HepG2 (cell line): ENCODE measurements around the gene DHRS4L2. TPM values are rescaled to one million over a fixed set of nuclear protein-coding genes. Genes with fewer than 3 reads are reported as not detected.

Experiments used
- ARID2 ChIP-seq: sonication (generic); formaldehyde crosslinking; IDR thresholded peaks from 2 replicates; pipeline ENCODE4 v1.8.1; 2022; ENCODE audit warnings: mild to moderate bottlenecking, missing genetic modification reagents, borderline replicate concordance
- CREM ChIP-seq, 2 experiments: sonication (generic) in 1 of 2; formaldehyde crosslinking in 1 of 2; IDR thresholded peaks; 2 replicates each; pipeline versions ENCODE4 v1.4.0 to v1.6.1; 2016 to 2020; ENCODE audit warnings: antibody characterized with exemption in 1 of 2, mild to moderate bottlenecking in 1 of 2, missing genetic modification reagents in 1 of 2
- DMTF1 ChIP-seq: sonication (generic); formaldehyde crosslinking; IDR thresholded peaks from 2 replicates; pipeline ENCODE4 v1.4.0; 2020; ENCODE audit warnings: mild to moderate bottlenecking, missing genetic modification reagents
- IKZF1 ChIP-seq: fragments of 450-650 bp; IDR thresholded peaks from 2 replicates; pipeline ENCODE4 v1.7.1; 2016
- IRX3 ChIP-seq: sonication (generic); formaldehyde crosslinking; IDR thresholded peaks from 2 replicates; pipeline ENCODE4 v1.8.1; 2023; ENCODE audit warnings: mild to moderate bottlenecking, low read depth, missing genetic modification reagents, borderline replicate concordance
- KMT2A ChIP-seq: sonication (generic); formaldehyde crosslinking; IDR thresholded peaks from 2 replicates; pipeline ENCODE4 v1.4.0; 2020; ENCODE audit warnings: missing genetic modification reagents
- PITX1 ChIP-seq: sonication (generic); formaldehyde crosslinking; IDR thresholded peaks from 2 replicates; pipeline ENCODE4 v1.5.1; 2020; ENCODE audit warnings: mild to moderate bottlenecking, missing genetic modification reagents
- SMARCE1 ChIP-seq: fragments of 450-650 bp; IDR thresholded peaks from 2 replicates; pipeline ENCODE4 v1.6.1; 2017; ENCODE audit warnings: borderline replicate concordance
- SRF ChIP-seq: IDR thresholded peaks from 2 replicates; pipeline ENCODE4 v1.6.1; 2011; ENCODE audit warnings: mild to moderate bottlenecking, low read depth, low read length, moderate library complexity
- SRY ChIP-seq: sonication (generic); formaldehyde crosslinking; IDR thresholded peaks from 2 replicates; pipeline ENCODE4 v1.8.0; 2022; ENCODE audit warnings: mild to moderate bottlenecking, missing genetic modification reagents
- ZFP91 ChIP-seq: sonication (generic); formaldehyde crosslinking; IDR thresholded peaks from 2 replicates; pipeline ENCODE4 v1.9.0; 2022; ENCODE audit warnings: missing genetic modification reagents, mild to moderate bottlenecking, borderline replicate concordance
- ZKSCAN8 ChIP-seq: IDR thresholded peaks from 2 replicates; pipeline ENCODE4 v1.6.1; 2016; ENCODE audit warnings: borderline replicate concordance, missing genetic modification reagents, missing compliant biosample characterization
- ZNF263 ChIP-seq: sonication (generic); formaldehyde crosslinking; IDR thresholded peaks from 2 replicates; pipeline ENCODE4 v1.4.0; 2020; ENCODE audit warnings: missing genetic modification reagents
- ZNF331 ChIP-seq: sonication (generic); formaldehyde crosslinking; IDR thresholded peaks from 2 replicates; pipeline ENCODE4 v1.4.0; 2020; ENCODE audit warnings: missing genetic modification reagents
- ZNF33B ChIP-seq: sonication (generic); formaldehyde crosslinking; IDR thresholded peaks from 2 replicates; pipeline ENCODE4 v1.5.1; 2020; ENCODE audit warnings: mild to moderate bottlenecking, missing genetic modification reagents
- ZNF460 ChIP-seq: sonication (generic); formaldehyde crosslinking; IDR thresholded peaks from 2 replicates; pipeline ENCODE4 v1.5.1; 2020; ENCODE audit warnings: missing genetic modification reagents, mild to moderate bottlenecking, borderline replicate concordance
- polyA plus RNA-seq, 8 experiments: library from polyadenylated mRNA; depleted of rRNA in 3 of 8; stranded (reverse) in 7 of 8; unstranded in 1 of 8; fragments of >200 nt; fragmentation: Illumina TruSeq in 4 of 8; extraction: Trizol in 4 of 8; gene quantifications; 2 replicates each; pipeline versions ENCODE4 v1.2.1 to v1.2.3, GENCODE V29; 2011 to 2016; ENCODE audit warnings: low read depth in 4 of 8, missing spikeins in 1 of 8, mixed read lengths in 1 of 8; ENCODE audit not compliant: insufficient read depth in 1 of 8
- total RNA-seq, 5 experiments: library from RNA; depleted of rRNA; stranded (reverse); fragments of >200 nt; fragmentation: Illumina TruSeq; extraction: Trizol; gene quantifications; 2 replicates each; pipeline ENCODE4 v1.2.3, GENCODE V29; 2016; ENCODE audit warnings: low read depth in 1 of 5
- TF ChIP-seq, protein P1 (sequence below): sonication (generic); formaldehyde crosslinking; IDR thresholded peaks from 2 replicates; pipeline ENCODE4 v1.4.0; 2020; ENCODE audit warnings: missing genetic modification reagents

Gene DHRS4L2
- total and polyA plus RNA-seq, 2 of the 13 experiments (the other 11 are each of a cell fraction or from before 2014, with no cell fraction given), result 24.7 to 38.2 TPM

DNA sequence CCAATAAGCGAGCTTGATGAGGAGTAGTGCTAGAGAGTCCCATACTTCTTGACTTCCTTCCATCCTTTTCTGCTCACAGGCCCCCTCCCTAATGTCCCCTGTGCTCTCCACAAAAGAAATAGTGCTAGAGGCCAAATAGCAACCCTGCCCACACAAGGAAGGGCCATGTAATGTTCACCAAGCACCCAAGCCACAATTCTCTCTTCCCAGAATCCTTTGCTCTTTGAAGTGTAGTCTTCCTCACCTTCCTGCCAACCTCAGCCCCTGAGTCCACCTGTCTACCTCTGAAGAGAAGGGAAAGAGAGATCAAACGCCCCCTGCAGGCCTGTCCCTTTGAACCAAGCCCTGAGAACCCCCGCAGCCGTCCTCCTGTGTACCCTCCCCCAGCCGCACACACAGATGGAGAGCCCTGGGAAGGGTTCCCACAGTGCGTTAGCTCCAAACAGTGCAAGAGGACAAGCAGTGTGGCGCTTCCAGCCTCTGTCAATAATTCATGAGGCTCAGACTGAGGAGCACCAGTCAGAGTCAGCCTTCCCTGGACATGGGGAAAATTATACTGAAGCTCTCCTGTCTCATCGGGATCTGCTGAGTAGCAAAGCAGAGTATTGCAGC, 37.0 kb upstream of the DHRS4L2 start (continued):
- TF ChIP-seq, protein P1, sequence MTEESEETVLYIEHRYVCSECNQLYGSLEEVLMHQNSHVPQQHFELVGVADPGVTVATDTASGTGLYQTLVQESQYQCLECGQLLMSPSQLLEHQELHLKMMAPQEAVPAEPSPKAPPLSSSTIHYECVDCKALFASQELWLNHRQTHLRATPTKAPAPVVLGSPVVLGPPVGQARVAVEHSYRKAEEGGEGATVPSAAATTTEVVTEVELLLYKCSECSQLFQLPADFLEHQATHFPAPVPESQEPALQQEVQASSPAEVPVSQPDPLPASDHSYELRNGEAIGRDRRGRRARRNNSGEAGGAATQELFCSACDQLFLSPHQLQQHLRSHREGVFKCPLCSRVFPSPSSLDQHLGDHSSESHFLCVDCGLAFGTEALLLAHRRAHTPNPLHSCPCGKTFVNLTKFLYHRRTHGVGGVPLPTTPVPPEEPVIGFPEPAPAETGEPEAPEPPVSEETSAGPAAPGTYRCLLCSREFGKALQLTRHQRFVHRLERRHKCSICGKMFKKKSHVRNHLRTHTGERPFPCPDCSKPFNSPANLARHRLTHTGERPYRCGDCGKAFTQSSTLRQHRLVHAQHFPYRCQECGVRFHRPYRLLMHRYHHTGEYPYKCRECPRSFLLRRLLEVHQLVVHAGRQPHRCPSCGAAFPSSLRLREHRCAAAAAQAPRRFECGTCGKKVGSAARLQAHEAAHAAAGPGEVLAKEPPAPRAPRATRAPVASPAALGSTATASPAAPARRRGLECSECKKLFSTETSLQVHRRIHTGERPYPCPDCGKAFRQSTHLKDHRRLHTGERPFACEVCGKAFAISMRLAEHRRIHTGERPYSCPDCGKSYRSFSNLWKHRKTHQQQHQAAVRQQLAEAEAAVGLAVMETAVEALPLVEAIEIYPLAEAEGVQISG (CRISPR knock-in tag), result peak; percentile 82
- no peak for TF ChIP-seq ARID2 (CRISPR knock-in tag)
- no peak for TF ChIP-seq SMARCE1
- TF ChIP-seq SRY (CRISPR knock-in tag), result no peak
- no peak for TF ChIP-seq CREM (IDR thresholded peaks at IDR 0.05)
- no peak for TF ChIP-seq CREM (CRISPR knock-in tag; IDR thresholded peaks at IDR 0.05)
- peak; percentile 55 for TF ChIP-seq ZNF331 (CRISPR knock-in tag)
- TF ChIP-seq ZKSCAN8 (CRISPR knock-in tag), result no peak
- peak; percentile 47; the same call in 1 of the 2 replicates for TF ChIP-seq PITX1
- TF ChIP-seq KMT2A (CRISPR knock-in tag), result 0 out of 2 replicates have a peak, but pooled peaks have one; percentile 40
- peak; percentile 88 for TF ChIP-seq ZNF263
- peak; percentile 27; the same call in 1 of the 2 replicates for TF ChIP-seq ZNF460 (CRISPR knock-in tag)
- TF ChIP-seq SRF, result 0 out of 2 replicates have a peak, but pooled peaks have one; percentile 19
- TF ChIP-seq IKZF1, result no peak
- TF ChIP-seq ZFP91 (CRISPR knock-in tag), result peak; percentile 55; the same call in 1 of the 2 replicates
- TF ChIP-seq DMTF1 (CRISPR knock-in tag), result no peak
- TF ChIP-seq IRX3 (CRISPR knock-in tag), result 0 out of 2 replicates have a peak, but pooled peaks have one; percentile 31
- TF ChIP-seq ZNF33B, result 0 out of 2 replicates have a peak, but pooled peaks have one; percentile 40
